Smooth muscle cell (in vitro differentiated cells): ENCODE measurements around the gene MAD1L1. TPM values are rescaled to one million over a fixed set of nuclear protein-coding genes. Genes with fewer than 3 reads are reported as not detected.

ENCODE experiments used
- DNase-seq: peaks from one replicate; lab custom pipeline; 2025; ENCODE audit not compliant: unreplicated experiment; lab: John Stamatoyannopoulos, UW
- H2AFZ ChIP-seq: fragments of 200-600 bp; sonication (generic); 2 replicates; pipeline ENCODE4 v1.6.0; 2016; ENCODE audit warnings: antibody characterized with exemption, low read depth, mild to moderate bottlenecking
- H3F3A ChIP-seq: fragments of 200-600 bp; sonication (generic); 2 replicates; pipeline ENCODE4 v1.6.0; 2017; ENCODE audit warnings: antibody characterized with exemption, low read depth
- H3K27ac ChIP-seq: fragments of 200-600 bp; sonication (generic); 2 replicates; pipeline ENCODE4 v1.5.1; 2016; ENCODE audit warnings: low read depth, mild to moderate bottlenecking
- H3K27me3 ChIP-seq: fragments of 200-600 bp; sonication (generic); 2 replicates; pipeline ENCODE4 v1.6.1; 2016; ENCODE audit warnings: low read depth, mild to moderate bottlenecking
- H3K36me3 ChIP-seq: fragments of 200-600 bp; sonication (generic); 2 replicates; pipeline ENCODE4 v1.5.1; 2016; ENCODE audit warnings: low read depth
- H3K4me1 ChIP-seq: fragments of 200-600 bp; sonication (generic); 2 replicates; pipeline ENCODE4 v1.5.1; 2016; ENCODE audit warnings: low read depth
- H3K4me2 ChIP-seq: fragments of 200-600 bp; sonication (generic); 2 replicates; pipeline ENCODE4 v1.6.0; 2016; ENCODE audit warnings: mild to moderate bottlenecking
- H3K4me3 ChIP-seq: fragments of 200-600 bp; sonication (generic); 2 replicates; pipeline ENCODE4 v1.5.1; 2016; ENCODE audit warnings: mild to moderate bottlenecking
- H3K79me2 ChIP-seq: fragments of 200-600 bp; sonication (generic); 2 replicates; pipeline ENCODE4 v1.6.0; 2016; ENCODE audit warnings: low read depth, mild to moderate bottlenecking
- H3K9ac ChIP-seq: fragments of 200-600 bp; sonication (generic); 2 replicates; pipeline ENCODE4 v1.6.0; 2016; ENCODE audit warnings: low read depth
- H3K9me3 ChIP-seq: fragments of 200-600 bp; sonication (generic); replicated peaks from 2 replicates; pipeline ENCODE4 v1.5.1; 2016; ENCODE audit warnings: low read depth
- H4K20me1 ChIP-seq: fragments of 200-600 bp; sonication (generic); 2 replicates; pipeline ENCODE4 v1.6.0; 2016; ENCODE audit warnings: low read depth
- CTCF ChIP-seq: fragments of 200-600 bp; sonication (generic); IDR thresholded peaks from 2 replicates; pipeline ENCODE4 v1.5.1; 2017; ENCODE audit warnings: borderline replicate concordance, mild to moderate bottlenecking, antibody characterized with exemption; ENCODE audit not compliant: insufficient read depth, poor library complexity, severe bottlenecking
- WGBS: methylation state at CpG from one replicate; pipeline ENCODE4 v1.1.7; 2016; ENCODE audit warnings: low lambda C conversion rate; 5-methylcytosine and 5-hydroxymethylcytosine counted together
- polyA plus RNA-seq: library from polyadenylated mRNA; unstranded; fragments of >200 nt; fragmentation: Nextera tagmentation; extraction: Ambion mirVana; gene quantifications from 2 replicates; pipeline ENCODE4 v1.2.1, GENCODE V29; 2016
- total RNA-seq: library from RNA; depleted of rRNA; stranded (reverse); fragments of >200 nt; gene quantifications from 2 replicates; pipeline ENCODE4 v1.2.3, GENCODE V29; 2014

MAD1L1 gene
- total and polyA plus RNA-seq, 2 experiments from 2014 or later, result 33.4 to 60.7 TPM

GRCh38 chr7:2151237-2151636 lies 81.5 kb downstream of the MAD1L1 start:
- TF ChIP-seq CTCF, result no peak
- H3K27me3 ChIP-seq, result no peaks in the 10 kb centered on the region
- H3K9me3 ChIP-seq, result no peaks in the 10 kb centered on the region

GRCh38 chr7:2150445-2150815 lies 82.3 kb downstream of the MAD1L1 start:
- H3K36me3 ChIP-seq, result no peaks in the 10 kb centered on the region
- no peaks in the 10 kb centered on the region for H3K27me3 ChIP-seq
- no peak overlapping the region for H3K4me2 ChIP-seq
- no peak overlapping the region for H2AFZ ChIP-seq
- H3K79me2 ChIP-seq, result no peaks in the 10 kb centered on the region
- no peak overlapping the region for H3K9ac ChIP-seq
- DNase-seq, result no peak
- no peaks in the 10 kb centered on the region for H3K9me3 ChIP-seq
- WGBS, result 86% methylated on average over 10 of the region's 10 CpGs
- no peak for TF ChIP-seq CTCF
- H3F3A ChIP-seq, result no peaks in the 10 kb centered on the region
- peaks cover 40% of the 10 kb centered on the region for H4K20me1 ChIP-seq
- no peaks in the 10 kb centered on the region for H3K4me1 ChIP-seq
- H3K4me3 ChIP-seq, result no peak overlapping the region
- H3K27ac ChIP-seq, result no peak overlapping the region

More at GRCh38 chr7:2151237-2151636, 81.5 kb downstream of the MAD1L1 start:
- Histone ChIP-seq H3K4me1 (no peaks in the 10 kb centered on the region), H3K4me2 (no peak overlapping the region), H2AFZ (no peak overlapping the region), H3K4me3 (no peak overlapping the region), H4K20me1 (peaks cover 41% of the 10 kb centered on the region), H3K27ac (no peak overlapping the region), H3F3A (no peaks in the 10 kb centered on the region), H3K36me3 (no peaks in the 10 kb centered on the region), H3K9ac (no peak overlapping the region), H3K79me2 (no peaks in the 10 kb centered on the region)
- WGBS, result 95% methylated on average over 8 of the region's 8 CpGs
- DNase-seq, result no peak

GRCh38 chr7:2149672-2150444 lies 82.9 kb downstream of the MAD1L1 start:
- no peaks in the 10 kb centered on the region for H3K27me3 ChIP-seq
- H3K36me3 ChIP-seq, result no peaks in the 10 kb centered on the region
- no peak overlapping the region for H3K27ac ChIP-seq
- H4K20me1 ChIP-seq, result peaks cover 34% of the 10 kb centered on the region
- no peak overlapping the region for H3K4me2 ChIP-seq
- WGBS, result 95% methylated on average over 23 of the region's 29 CpGs
- no peak overlapping the region for H2AFZ ChIP-seq
- H3K9me3 ChIP-seq, result no peaks in the 10 kb centered on the region
- no peaks in the 10 kb centered on the region for H3K79me2 ChIP-seq
- DNase-seq, result no peak
- no peak overlapping the region for H3K4me3 ChIP-seq
- TF ChIP-seq CTCF, result no peak
- no peak overlapping the region for H3K9ac ChIP-seq
- no peaks in the 10 kb centered on the region for H3K4me1 ChIP-seq
- no peaks in the 10 kb centered on the region for H3F3A ChIP-seq

GRCh38 chr7:2148814-2149213 lies 83.9 kb downstream of the MAD1L1 start:
- no peak for DNase-seq
- Histone ChIP-seq H3K79me2 (no peaks in the 10 kb centered on the region), H3K36me3 (no peaks in the 10 kb centered on the region), H2AFZ (no peak overlapping the region), H3K9ac (no peak overlapping the region), H3K4me2 (no peak overlapping the region), H3K27me3 (no peaks in the 10 kb centered on the region), H3K4me1 (no peaks in the 10 kb centered on the region), H3K27ac (no peak overlapping the region), H3F3A (no peaks in the 10 kb centered on the region), H4K20me1 (peaks cover 26% of the 10 kb centered on the region), H3K4me3 (no peak overlapping the region), H3K9me3 (no peaks in the 10 kb centered on the region)
- WGBS, result 97% methylated on average over 7 of the region's 7 CpGs
- TF ChIP-seq CTCF, result no peak
